GM04503 (cell line): ENCODE data around the gene KRTAP19-8.

ENCODE experiments used
- DNase-seq: peaks from one replicate; pipeline ENCODE4 v3.0.0-alpha.2; 2012; ENCODE audit warnings: low read depth

The KRTAP19-8 gene

GRCh38 chr21:31038376-31038775 is at the start of gene KRTAP19-8:
KRTAP19-8 (minus strand) TSS chr21:31038476; CDS start chr21:31038443, 33 bp downstream.
- DNase-seq: no peak

GRCh38 chr21:31087639-31088473 is 49.6 kb upstream of the KRTAP19-8 start:
- DNase-seq: no peak

GRCh38 chr21:31084689-31085088 is 46.4 kb upstream of the KRTAP19-8 start:
- DNase-seq: no peak

- DNase-seq: no peak
Measured at GRCh38 chr21:31078796-31079195, 40.5 kb upstream of the KRTAP19-8 start.

GRCh38 chr21:31078216-31078615 is 39.9 kb upstream of the KRTAP19-8 start:
- DNase-seq: no peak

GRCh38 chr21:31075848-31076247 is 37.6 kb upstream of the KRTAP19-8 start:
- DNase-seq: no peak

- no peak for DNase-seq
Measured at GRCh38 chr21:31072533-31072932, 34.3 kb upstream of the KRTAP19-8 start.

- DNase-seq: no peak
Measured at GRCh38 chr21:31064803-31065202, 26.5 kb upstream of the KRTAP19-8 start.

GRCh38 chr21:31052489-31053142 is 14.3 kb upstream of the KRTAP19-8 start:
- DNase-seq: no peak

GRCh38 chr21:31050577-31051157 is 12.4 kb upstream of the KRTAP19-8 start:
- no peak for DNase-seq

GRCh38 chr21:31045841-31046240 is 7.6 kb upstream of the KRTAP19-8 start:
- DNase-seq: no peak

GRCh38 chr21:31043471-31043870 is 5.2 kb upstream of the KRTAP19-8 start:
- no peak for DNase-seq

- DNase-seq: no peak
Measured at GRCh38 chr21:31042080-31042464, 3.8 kb upstream of the KRTAP19-8 start.

GRCh38 chr21:31041295-31042079 is 3.2 kb upstream of the KRTAP19-8 start:
- no peak for DNase-seq

- no peak for DNase-seq
Measured at GRCh38 chr21:31034378-31034777, 3.9 kb downstream of the KRTAP19-8 start.

- DNase-seq: no peak
Measured at GRCh38 chr21:31030367-31031106, 7.7 kb downstream of the KRTAP19-8 start.

- DNase-seq: no peak
Measured at GRCh38 chr21:31023680-31024079, 14.6 kb downstream of the KRTAP19-8 start.

GRCh38 chr21:31022306-31022705 is 16.0 kb downstream of the KRTAP19-8 start:
- DNase-seq: no peak

- DNase-seq: no peak
Measured at GRCh38 chr21:31018232-31018631, 20.0 kb downstream of the KRTAP19-8 start.

GRCh38 chr21:31014891-31015290 is 23.4 kb downstream of the KRTAP19-8 start:
- no peak for DNase-seq
